Right lobe of liver (tissue), 4 donors: ENCODE results near the gene C13orf46.

Experiments
- CTCF ChIP-seq, 4 donors: fragments of 200-600 bp in 3 of 4; fragments of 450-650 bp in 1 of 4; IDR thresholded peaks; one replicate each; pipeline versions ENCODE4 v1.5.1 to v1.8.0; 2016 to 2022; ENCODE audit warnings: antibody characterized with exemption in 4 of 4, mild to moderate bottlenecking in 2 of 4
- POLR2A ChIP-seq: fragments of 450-650 bp; IDR thresholded peaks from one replicate; pipeline ENCODE4 v1.6.1; 2017; ENCODE audit warnings: antibody characterized with exemption, mild to moderate bottlenecking
- donor health status: DM: no; HTN: no; CAD: no.
- donor health status: DM: no; HTN: no; CAD: no.
- donor health status: DM: no; HTN: yes; CAD: no.

GRCh38 chr13:114018461-114019055 is 44.7 kb upstream of the C13orf46 start:
- TF ChIP-seq CTCF (IDR thresholded peaks at IDR 0.05) = no peak
- no peak for TF ChIP-seq POLR2A
